Caco-2 (cell line): ENCODE data around the gene VCX3A. TPM values are rescaled to one million over a fixed set of nuclear protein-coding genes. Genes with fewer than 3 reads are reported as not detected.

Source experiments
- BruUV-seq: library from RNA; stranded (reverse); fragments of 400-500 nt; replicated peaks from 2 replicates; lab custom pipeline; 2021; lab: Mats Ljungman, UMichigan
- CTCF ChIA-PET: fragments of 300-600 bp; sonication (Branson Sonifier 250); formaldehyde crosslinking; loops from one replicate; lab custom pipeline; 2022; ENCODE audit warnings: antibody characterized with exemption; lab: Charles Lee
- POLR2A ChIA-PET: fragments of 300-600 bp; sonication (Branson Sonifier 250); formaldehyde crosslinking; loops from one replicate; lab custom pipeline; 2022; ENCODE audit warnings: antibody characterized with exemption; lab: Charles Lee
- DNase-seq, 2 experiments: peaks; one replicate each; pipeline versions ENCODE4 v3.0.0 to v3.0.0-alpha.2; 2020 to 2022
- H3K27me3 ChIP-seq: replicated peaks from 2 replicates; pipeline ENCODE4 v1.6.0; 2011; ENCODE audit warnings: low read length; ENCODE audit not compliant: control insufficient read depth, insufficient read depth
- H3K36me3 ChIP-seq: 2 replicates; pipeline ENCODE4 v1.5.1; 2011; ENCODE audit warnings: low read length; ENCODE audit not compliant: control insufficient read depth, insufficient read depth
- H3K4me1 ChIP-seq: fragments of 250-450 bp; sonication (Bioruptor Pico); 2 replicates; pipeline ENCODE4 v1.5.1; 2020; ENCODE audit warnings: mild to moderate bottlenecking
- H3K4me3 ChIP-seq: 2 replicates; pipeline ENCODE4 v1.5.1; 2011; ENCODE audit warnings: low read depth, mild to moderate bottlenecking, control low read depth, low read length
- H3K9me3 ChIP-seq: fragments of 250-450 bp; sonication (Bioruptor Pico); 2 replicates; pipeline ENCODE4 v1.5.1; 2020; ENCODE audit warnings: mild to moderate bottlenecking, moderate library complexity
- H3K27ac Mint-ChIP-seq: one replicate; pipeline ENCODE4 v1.8.0; 2022; ENCODE audit warnings: mixed read lengths; ENCODE audit not compliant: unreplicated experiment
- H3K27me3 Mint-ChIP-seq: one replicate; pipeline ENCODE4 v1.8.0; 2022; ENCODE audit warnings: mixed read lengths; ENCODE audit not compliant: insufficient read depth, unreplicated experiment
- H3K36me3 Mint-ChIP-seq: one replicate; pipeline ENCODE4 v1.8.0; 2022; ENCODE audit warnings: mild to moderate bottlenecking, mixed read lengths; ENCODE audit not compliant: insufficient read depth, unreplicated experiment
- H3K4me1 Mint-ChIP-seq: one replicate; pipeline ENCODE4 v1.8.0; 2022; ENCODE audit warnings: low read depth, mixed read lengths; ENCODE audit not compliant: unreplicated experiment
- H3K4me3 Mint-ChIP-seq: one replicate; pipeline ENCODE4 v1.8.0; 2022; ENCODE audit warnings: mild to moderate bottlenecking, moderate library complexity, mixed read lengths; ENCODE audit not compliant: unreplicated experiment
- H3K9me3 Mint-ChIP-seq: one replicate; pipeline ENCODE4 v1.8.0; 2022; ENCODE audit warnings: mixed read lengths; ENCODE audit not compliant: unreplicated experiment
- intact Hi-C: fragments of 100-400 bp; cut with micrococcal nuclease; formaldehyde crosslinking; loops from one replicate; pipeline ENCODE4 v1.10.0; 2022; ENCODE audit not compliant: unreplicated experiment
- total RNA-seq: library from RNA; stranded (reverse); gene quantifications from 2 replicates; pipeline ENCODE4 v1.2.3, GENCODE V29; 2022
- TF ChIP-seq, protein P1 (sequence below), 2 experiments: fragments of 200-600 bp in 1 of 2; IDR thresholded peaks; 1 replicate in 1 of 2; 2 replicates in 1 of 2; pipeline versions ENCODE4 v1.5.1 to v1.8.0; 2011 to 2022; ENCODE audit warnings: antibody characterized with exemption in 1 of 2, control low read depth in 1 of 2, inconsistent platforms in 1 of 2, low read depth in 1 of 2, low read length in 1 of 2, mild to moderate bottlenecking in 1 of 2, moderate library complexity in 1 of 2; ENCODE audit not compliant: insufficient read depth in 1 of 2, severe bottlenecking in 1 of 2, unreplicated experiment in 1 of 2

The VCX3A gene
- total RNA-seq, 1 experiment from 2014 or later = not detected

DNA sequence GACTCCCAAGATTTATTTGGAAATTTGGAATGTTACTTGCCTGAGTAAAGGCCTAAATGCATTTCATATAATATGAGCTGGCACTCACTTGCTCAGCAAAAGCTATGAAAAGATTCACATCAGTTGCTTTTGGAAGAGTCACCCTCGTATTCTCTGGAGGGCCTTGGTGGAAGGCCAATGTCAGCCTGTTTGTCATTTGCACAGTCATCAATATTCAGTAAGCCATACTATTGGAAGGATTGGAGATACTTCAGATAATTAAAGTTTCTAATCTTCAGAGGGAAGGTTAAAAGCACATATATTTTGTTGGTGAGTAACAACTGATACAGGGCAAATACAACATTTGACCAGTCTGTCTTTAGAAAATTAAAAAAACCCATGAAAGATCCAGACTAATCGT lies 36.6 kb downstream of the VCX3A start:
- Histone ChIP-seq H3K36me3 (no peaks in the 10 kb centered on the region), H3K9me3 (no peaks in the 10 kb centered on the region), H3K4me3 (no peak overlapping the region), H3K4me1 (no peaks in the 10 kb centered on the region), H3K27me3 (no peaks in the 10 kb centered on the region)
- Mint-ChIP-seq H3K27me3 (no peaks in the 10 kb centered on the region), H3K4me3 (no peak overlapping the region), H3K9me3 (no peaks in the 10 kb centered on the region), H3K36me3 (no peaks in the 10 kb centered on the region), H3K27ac (no peak overlapping the region), H3K4me1 (no peaks in the 10 kb centered on the region)
- intact Hi-C loops = no loop called here
- TF ChIP-seq, protein P1, sequence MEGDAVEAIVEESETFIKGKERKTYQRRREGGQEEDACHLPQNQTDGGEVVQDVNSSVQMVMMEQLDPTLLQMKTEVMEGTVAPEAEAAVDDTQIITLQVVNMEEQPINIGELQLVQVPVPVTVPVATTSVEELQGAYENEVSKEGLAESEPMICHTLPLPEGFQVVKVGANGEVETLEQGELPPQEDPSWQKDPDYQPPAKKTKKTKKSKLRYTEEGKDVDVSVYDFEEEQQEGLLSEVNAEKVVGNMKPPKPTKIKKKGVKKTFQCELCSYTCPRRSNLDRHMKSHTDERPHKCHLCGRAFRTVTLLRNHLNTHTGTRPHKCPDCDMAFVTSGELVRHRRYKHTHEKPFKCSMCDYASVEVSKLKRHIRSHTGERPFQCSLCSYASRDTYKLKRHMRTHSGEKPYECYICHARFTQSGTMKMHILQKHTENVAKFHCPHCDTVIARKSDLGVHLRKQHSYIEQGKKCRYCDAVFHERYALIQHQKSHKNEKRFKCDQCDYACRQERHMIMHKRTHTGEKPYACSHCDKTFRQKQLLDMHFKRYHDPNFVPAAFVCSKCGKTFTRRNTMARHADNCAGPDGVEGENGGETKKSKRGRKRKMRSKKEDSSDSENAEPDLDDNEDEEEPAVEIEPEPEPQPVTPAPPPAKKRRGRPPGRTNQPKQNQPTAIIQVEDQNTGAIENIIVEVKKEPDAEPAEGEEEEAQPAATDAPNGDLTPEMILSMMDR (IDR thresholded peaks at IDR 0.05; ENCODE audit: insufficient read depth in 1 of 2, low read depth in 1 of 2, low read length in 1 of 2, severe bottlenecking in 1 of 2, unreplicated experiment in 1 of 2) = no peak
- ChIA-PET POLR2A (no interaction called here), CTCF (no interaction called here)
- BruUV-seq = no TSS peak
- no peak for DNase-seq
